Measurements from ENCODE around the gene SUPT20HL1.

GRCh38 chrX:24369816-24370215 lies 9.4 kb downstream of the SUPT20HL1 start:
- TF ChIP-seq SUZ12 (IDR thresholded peaks at IDR 0.05) (no peak), L3MBTL2 (conservative IDR thresholded peaks at IDR 0.05) (no peak), BHLHE40 (IDR thresholded peaks at IDR 0.05; ENCODE audit: borderline replicate concordance) (no peak), PKNOX1 (IDR thresholded peaks at IDR 0.05) (no peak), SP1 (IDR thresholded peaks at IDR 0.05) (no peak), HDGF (IDR thresholded peaks at IDR 0.05; ENCODE audit: borderline replicate concordance) (no peak), ARNT (IDR thresholded peaks at IDR 0.05) (no peak), CTBP1 (IDR thresholded peaks at IDR 0.05; ENCODE audit: borderline replicate concordance) (no peak), FOXK2 (IDR thresholded peaks at IDR 0.05) (no peak), NFRKB (IDR thresholded peaks at IDR 0.05) (no peak), ZNF384 (IDR thresholded peaks at IDR 0.05) (no peak), FOXM1 (IDR thresholded peaks at IDR 0.05; ENCODE audit: borderline replicate concordance) (no peak)
